SK-N-SH (cell line): ENCODE data around the gene IKBIP. TPM values are rescaled to one million over a fixed set of nuclear protein-coding genes. Genes with fewer than 3 reads are reported as not detected.
"Not testable (repeated sequence)": the region's sequence is repeated elsewhere in the genome, so short reads cannot be mapped to it uniquely, and the experiment has no call there.

Source experiments
- CTCF ChIA-PET: fragments of 300-600, 350-600 bp; formaldehyde crosslinking; extraction: SDS; loops from one replicate; lab custom pipeline; 2021; lab: Yijun Ruan, JAX
- POLR2A ChIA-PET: fragments of 350-600 bp; sonication (Branson Sonifier 250); formaldehyde crosslinking; extraction: SDS; loops from one replicate; lab custom pipeline; 2020; ENCODE audit warnings: antibody characterized with exemption, inconsistent platforms; lab: Yijun Ruan, JAX
- DNase-seq: peaks from one replicate; pipeline ENCODE4 v3.0.0; 2012
- H2AFZ ChIP-seq: fragments of 200-600 bp; sonication (generic); 2 replicates; pipeline ENCODE4 v1.8.1; 2016; ENCODE audit warnings: antibody characterized with exemption, mild to moderate bottlenecking, low read depth
- H3F3A ChIP-seq: fragments of 200-600 bp; sonication (generic); replicated peaks from 2 replicates; pipeline ENCODE3; 2016; ENCODE audit warnings: antibody characterized with exemption, mild to moderate bottlenecking; ENCODE audit not compliant: insufficient read depth
- H3K27ac ChIP-seq, 2 experiments: fragments of 200-500 bp in 1 of 2; fragments of 200-600 bp in 1 of 2; sonication (Bioruptor generic) in 1 of 2; sonication (generic), shearing (Covaris generic) in 1 of 2; 2 replicates each; pipeline versions ENCODE4 v1.5.1 to v1.6.1; 2014 to 2016; ENCODE audit warnings: low read depth in 2 of 2, inconsistent platforms in 1 of 2, low read length in 1 of 2, mild to moderate bottlenecking in 1 of 2, mixed read lengths in 1 of 2
- H3K27me3 ChIP-seq: fragments of 200-600 bp; sonication (generic), shearing (Covaris generic); 2 replicates; pipeline ENCODE4 v1.6.1; 2016; ENCODE audit warnings: mixed run types; ENCODE audit not compliant: insufficient read depth
- H3K36me3 ChIP-seq, 2 experiments: fragments of 200-500 bp in 1 of 2; fragments of 200-600 bp in 1 of 2; sonication (Bioruptor generic) in 1 of 2; sonication (generic) in 1 of 2; replicated peaks in 1 of 2; 2 replicates each; pipeline versions ENCODE3 to v1.5.1; 2014 to 2016; ENCODE audit warnings: low read length in 1 of 2, mild to moderate bottlenecking in 1 of 2; ENCODE audit not compliant: insufficient read depth in 2 of 2, control insufficient read depth in 1 of 2
- H3K4me1 ChIP-seq, 2 experiments: fragments of 200-500 bp in 1 of 2; fragments of 200-600 bp in 1 of 2; sonication (Bioruptor generic) in 1 of 2; sonication (generic), shearing (Covaris generic) in 1 of 2; 2 replicates each; pipeline versions ENCODE4 v1.5.1 to v1.6.1; 2014 to 2016; ENCODE audit warnings: low read depth in 1 of 2, low read length in 1 of 2, mixed run types in 1 of 2; ENCODE audit not compliant: insufficient read depth in 2 of 2, control insufficient read depth in 1 of 2
- H3K4me2 ChIP-seq: fragments of 200-600 bp; sonication (generic), shearing (Covaris generic); 2 replicates; pipeline ENCODE4 v1.6.1; 2017; ENCODE audit warnings: mixed run types
- H3K4me3 ChIP-seq, 2 experiments: fragments of 200-500 bp in 1 of 2; fragments of 200-600 bp in 1 of 2; sonication (Bioruptor generic) in 1 of 2; sonication (generic), shearing (Covaris generic) in 1 of 2; 2 replicates each; pipeline versions ENCODE4 v1.5.1 to v1.8.1; 2014 to 2016; ENCODE audit warnings: low read depth in 2 of 2, inconsistent platforms in 1 of 2, low read length in 1 of 2, mild to moderate bottlenecking in 1 of 2, mixed read lengths in 1 of 2, moderate library complexity in 1 of 2
- H3K79me2 ChIP-seq: fragments of 200-600 bp; sonication (generic); 2 replicates; pipeline ENCODE4 v1.8.1; 2017; ENCODE audit warnings: mild to moderate bottlenecking; ENCODE audit not compliant: insufficient read depth
- H3K9ac ChIP-seq: fragments of 200-600 bp; sonication (generic); 2 replicates; pipeline ENCODE4 v1.6.1; 2017; ENCODE audit warnings: mixed run types
- H3K9me2 ChIP-seq: fragments of 200-600 bp; sonication (generic); 2 replicates; pipeline ENCODE4 v1.6.1; 2017; ENCODE audit warnings: mixed run types
- H3K9me3 ChIP-seq: fragments of 200-600 bp; sonication (generic); 2 replicates; pipeline ENCODE4 v1.6.1; 2017; ENCODE audit warnings: mixed run types, mild to moderate bottlenecking, moderate library complexity
- H4K20me1 ChIP-seq: fragments of 200-600 bp; sonication (generic); 2 replicates; pipeline ENCODE4 v1.6.1; 2017; ENCODE audit warnings: mild to moderate bottlenecking, mixed run types; ENCODE audit not compliant: insufficient read depth
- ELF1 ChIP-seq: IDR thresholded peaks from 2 replicates; pipeline ENCODE4 v1.4.0; 2012
- EP300 ChIP-seq, 2 experiments: IDR thresholded peaks; 2 replicates each; pipeline versions ENCODE4 v1.4.0 to v1.6.1; 2012; ENCODE audit warnings: borderline replicate concordance in 1 of 2, low read depth in 1 of 2, low read length in 1 of 2
- FOSL2 ChIP-seq: IDR thresholded peaks from 2 replicates; pipeline ENCODE4 v1.4.0; 2012; ENCODE audit warnings: low read depth, mild to moderate bottlenecking, moderate library complexity, borderline replicate concordance
- FOXM1 ChIP-seq: IDR thresholded peaks from 2 replicates; pipeline ENCODE4 v1.4.0; 2012; ENCODE audit warnings: low read depth, mild to moderate bottlenecking
- GABPA ChIP-seq: IDR thresholded peaks from 2 replicates; pipeline ENCODE4 v1.4.0; 2012; ENCODE audit warnings: low read depth, mild to moderate bottlenecking
- MEF2A ChIP-seq: IDR thresholded peaks from 2 replicates; pipeline ENCODE4 v1.4.0; 2012; ENCODE audit warnings: low read depth, borderline replicate concordance
- RAD21 ChIP-seq: IDR thresholded peaks from 2 replicates; pipeline ENCODE4 v1.6.1; 2012; ENCODE audit warnings: mild to moderate bottlenecking, low read length
- RCOR1 ChIP-seq: fragments of 150-350 bp; IDR thresholded peaks from 2 replicates; pipeline ENCODE4 v1.6.1; 2017; ENCODE audit warnings: antibody characterized with exemption, low read length
- RFX5 ChIP-seq: IDR thresholded peaks from 2 replicates; pipeline ENCODE4 v1.6.1; 2012; ENCODE audit warnings: mild to moderate bottlenecking, improper control_type of control experiment, low read length
- RXRA ChIP-seq: IDR thresholded peaks from 2 replicates; pipeline ENCODE4 v1.4.0; 2012; ENCODE audit warnings: low read depth, mild to moderate bottlenecking, borderline replicate concordance
- TCF12 ChIP-seq: IDR thresholded peaks from 2 replicates; pipeline ENCODE4 v1.4.0; 2012
- TEAD4 ChIP-seq: IDR thresholded peaks from 2 replicates; pipeline ENCODE4 v1.4.0; 2012; ENCODE audit warnings: mild to moderate bottlenecking, borderline replicate concordance; ENCODE audit not compliant: insufficient read depth
- WGBS: methylation state at CpG from one replicate; pipeline ENCODE4 v1.1.6; 2017; ENCODE audit warnings: low lambda C conversion rate; 5-methylcytosine and 5-hydroxymethylcytosine counted together
- polyA plus RNA-seq, 3 experiments: library from polyadenylated mRNA; depleted of rRNA; stranded (reverse); fragments of >200 nt; gene quantifications; 2 replicates each; pipeline ENCODE4 v1.2.3, GENCODE V29; 2012
- TF ChIP-seq, protein P1 (sequence below): fragments of 200-600 bp; sonication (generic); IDR thresholded peaks from 2 replicates; pipeline ENCODE4 v1.6.1; 2017; ENCODE audit warnings: antibody characterized with exemption, mild to moderate bottlenecking, moderate library complexity
- TF ChIP-seq, protein P2 (sequence below): IDR thresholded peaks from 2 replicates; pipeline ENCODE4 v1.4.0; 2012; ENCODE audit warnings: low read depth
- TF ChIP-seq, protein P3 (sequence below): IDR thresholded peaks from 2 replicates; pipeline ENCODE4; 2012
- TF ChIP-seq, protein P4 (sequence below): IDR thresholded peaks from 2 replicates; pipeline ENCODE4 v1.6.1; 2012; ENCODE audit warnings: mild to moderate bottlenecking, low read depth, low read length, moderate library complexity

The IKBIP gene
- polyA plus RNA-seq, 1 of the 3 experiments (the other 2 are of a cell fraction), result 25.2 TPM

DNA sequence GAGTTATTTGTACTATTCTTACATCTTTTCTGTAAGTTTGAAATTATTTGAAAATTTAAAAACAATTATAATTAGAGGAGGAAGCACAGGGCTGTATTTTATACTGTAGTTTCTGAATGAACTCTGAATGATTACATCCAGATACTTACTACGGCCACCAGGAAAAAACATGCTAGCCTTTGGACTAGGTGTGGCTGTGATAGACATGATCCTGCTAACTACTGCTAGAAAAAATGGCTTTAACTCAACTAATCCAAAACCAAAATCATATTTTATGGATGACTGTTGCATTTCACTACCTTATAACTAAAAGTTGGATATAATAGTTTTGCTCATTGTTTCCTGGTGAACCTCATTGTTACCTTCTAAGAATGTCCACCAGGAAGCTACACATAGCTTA lies 66.2 kb downstream of the IKBIP start:
- TF ChIP-seq TEAD4, result no peak
- TF ChIP-seq GABPA, result no peak
- TF ChIP-seq, protein P1, sequence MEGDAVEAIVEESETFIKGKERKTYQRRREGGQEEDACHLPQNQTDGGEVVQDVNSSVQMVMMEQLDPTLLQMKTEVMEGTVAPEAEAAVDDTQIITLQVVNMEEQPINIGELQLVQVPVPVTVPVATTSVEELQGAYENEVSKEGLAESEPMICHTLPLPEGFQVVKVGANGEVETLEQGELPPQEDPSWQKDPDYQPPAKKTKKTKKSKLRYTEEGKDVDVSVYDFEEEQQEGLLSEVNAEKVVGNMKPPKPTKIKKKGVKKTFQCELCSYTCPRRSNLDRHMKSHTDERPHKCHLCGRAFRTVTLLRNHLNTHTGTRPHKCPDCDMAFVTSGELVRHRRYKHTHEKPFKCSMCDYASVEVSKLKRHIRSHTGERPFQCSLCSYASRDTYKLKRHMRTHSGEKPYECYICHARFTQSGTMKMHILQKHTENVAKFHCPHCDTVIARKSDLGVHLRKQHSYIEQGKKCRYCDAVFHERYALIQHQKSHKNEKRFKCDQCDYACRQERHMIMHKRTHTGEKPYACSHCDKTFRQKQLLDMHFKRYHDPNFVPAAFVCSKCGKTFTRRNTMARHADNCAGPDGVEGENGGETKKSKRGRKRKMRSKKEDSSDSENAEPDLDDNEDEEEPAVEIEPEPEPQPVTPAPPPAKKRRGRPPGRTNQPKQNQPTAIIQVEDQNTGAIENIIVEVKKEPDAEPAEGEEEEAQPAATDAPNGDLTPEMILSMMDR, result no peak
- TF ChIP-seq TCF12, result no peak
- no peak for TF ChIP-seq EP300 (IDR thresholded peaks at IDR 0.05; ENCODE audit: borderline replicate concordance in 1 of 2, low read depth in 1 of 2, low read length in 1 of 2)
- no peak for TF ChIP-seq ELF1
- TF ChIP-seq RAD21, result no peak
- TF ChIP-seq, protein P2, sequence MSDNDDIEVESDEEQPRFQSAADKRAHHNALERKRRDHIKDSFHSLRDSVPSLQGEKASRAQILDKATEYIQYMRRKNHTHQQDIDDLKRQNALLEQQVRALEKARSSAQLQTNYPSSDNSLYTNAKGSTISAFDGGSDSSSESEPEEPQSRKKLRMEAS, result no peak
- TF ChIP-seq RFX5, result no peak
- TF ChIP-seq RXRA, result no peak
- H3K4me1 ChIP-seq, result 0 out of 4 replicates have a peak, but pooled peaks cover 0 to 4% of the 10 kb centered on the region in 2 experiments
- H3K36me3 ChIP-seq, result no peaks in the 10 kb centered on the region
- peaks cover 7% of the 10 kb centered on the region for H3F3A ChIP-seq
- 87% methylated on average over 1 of the region's 1 CpG for WGBS
- no peak overlapping the region for H3K4me3 ChIP-seq
- H3K27ac ChIP-seq, result no peak overlapping the region
- H3K27me3 ChIP-seq, result no peaks in the 10 kb centered on the region
- H2AFZ ChIP-seq, result no peak overlapping the region
- ChIA-PET CTCF (interaction anchor here (1.9 kb wide), 1 partner anchor 11 kb away, joined by 11 read pairs; no protein-coding TSS in a partner anchor), POLR2A (no interaction called here)
- H3K79me2 ChIP-seq, result no peaks in the 10 kb centered on the region
- H3K9me3 ChIP-seq, result no peaks in the 10 kb centered on the region
- no peak for DNase-seq
- no peaks in the 10 kb centered on the region for H3K9me2 ChIP-seq
- H3K9ac ChIP-seq, result no peak overlapping the region
- H3K4me2 ChIP-seq, result no peak overlapping the region
- no peaks in the 10 kb centered on the region for H4K20me1 ChIP-seq

DNA sequence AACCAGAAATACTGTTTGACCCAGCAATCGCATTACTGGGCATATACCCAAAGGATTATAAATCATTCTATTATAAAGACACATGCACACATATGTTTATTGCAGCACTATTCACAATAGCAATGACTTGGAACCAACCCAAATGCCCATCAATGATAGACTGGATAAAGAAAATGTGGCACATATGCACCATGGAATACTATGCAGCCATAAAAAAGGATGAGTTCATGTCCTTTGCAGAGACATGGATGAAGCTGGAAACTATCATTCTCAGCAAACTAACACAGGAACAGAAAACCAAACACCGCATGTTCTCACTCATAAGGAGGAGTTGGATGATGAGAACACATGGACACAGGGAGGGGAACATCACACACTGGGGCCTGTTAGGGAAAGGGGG lies 67.8 kb downstream of the IKBIP start:
- POLR2A ChIA-PET, result not testable (repeated sequence)
- CTCF ChIA-PET, result interaction anchor here (1.9 kb wide), 1 partner anchor 10 kb away, joined by 11 read pairs; no protein-coding TSS in a partner anchor
- WGBS, result 95% methylated on average over 2 of the region's 2 CpGs

DNA sequence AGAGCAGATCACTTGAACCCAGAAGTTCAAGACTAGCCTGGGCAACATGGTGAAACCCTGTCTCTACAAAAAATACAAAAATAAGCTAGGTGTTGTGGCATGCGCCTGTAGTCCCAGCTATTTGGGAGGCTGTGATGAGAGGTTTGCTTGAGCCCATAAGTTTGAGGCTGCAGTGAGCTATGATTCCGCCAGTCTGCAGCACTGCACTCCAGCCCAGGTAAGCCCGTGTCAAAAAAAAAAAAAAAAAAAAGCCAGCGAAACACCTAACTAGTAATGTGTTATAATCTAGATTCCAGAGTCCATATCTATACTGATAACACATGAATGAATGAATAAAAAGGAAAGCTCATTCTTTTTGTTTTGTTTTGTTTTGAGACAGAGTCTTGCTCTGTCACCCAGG lies 69.6 kb downstream of the IKBIP start:
- WGBS, result 92% methylated on average over 4 of the region's 4 CpGs
- ChIA-PET POLR2A (interaction anchor here (0.6 kb wide), 1 partner anchor 19 kb away, joined by 4 read pairs; no protein-coding TSS in a partner anchor), CTCF (interaction anchor here (1.1 to 1.7 kb wide), 2 partner anchors 10 to 79 kb away, joined by 3 to 18 read pairs; no protein-coding TSS in a partner anchor)
- no peak overlapping the region for H3K27ac ChIP-seq
- no peak overlapping the region for H3K9ac ChIP-seq
- H3F3A ChIP-seq, result no peaks in the 10 kb centered on the region
- no peak overlapping the region for H3K4me3 ChIP-seq
- H3K79me2 ChIP-seq, result no peaks in the 10 kb centered on the region
- H4K20me1 ChIP-seq, result no peaks in the 10 kb centered on the region
- DNase-seq, result no peak
- no peaks in the 10 kb centered on the region for H3K9me2 ChIP-seq
- no peak overlapping the region for H3K4me2 ChIP-seq
- H3K36me3 ChIP-seq, result no peaks in the 10 kb centered on the region
- H3K27me3 ChIP-seq, result no peaks in the 10 kb centered on the region
- no peaks in the 10 kb centered on the region for H3K4me1 ChIP-seq
- no peak overlapping the region for H2AFZ ChIP-seq
- no peaks in the 10 kb centered on the region for H3K9me3 ChIP-seq
- TF ChIP-seq FOSL2, result no peak
- TF ChIP-seq MEF2A, result no peak
- TF ChIP-seq RCOR1, result no peak
- no peak for TF ChIP-seq FOXM1
- TF ChIP-seq, protein P3, sequence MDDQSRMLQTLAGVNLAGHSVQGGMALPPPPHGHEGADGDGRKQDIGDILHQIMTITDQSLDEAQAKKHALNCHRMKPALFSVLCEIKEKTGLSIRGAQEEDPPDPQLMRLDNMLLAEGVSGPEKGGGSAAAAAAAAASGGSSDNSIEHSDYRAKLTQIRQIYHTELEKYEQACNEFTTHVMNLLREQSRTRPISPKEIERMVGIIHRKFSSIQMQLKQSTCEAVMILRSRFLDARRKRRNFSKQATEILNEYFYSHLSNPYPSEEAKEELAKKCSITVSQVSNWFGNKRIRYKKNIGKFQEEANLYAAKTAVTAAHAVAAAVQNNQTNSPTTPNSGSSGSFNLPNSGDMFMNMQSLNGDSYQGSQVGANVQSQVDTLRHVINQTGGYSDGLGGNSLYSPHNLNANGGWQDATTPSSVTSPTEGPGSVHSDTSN, result no peak
- TF ChIP-seq, protein P4, sequence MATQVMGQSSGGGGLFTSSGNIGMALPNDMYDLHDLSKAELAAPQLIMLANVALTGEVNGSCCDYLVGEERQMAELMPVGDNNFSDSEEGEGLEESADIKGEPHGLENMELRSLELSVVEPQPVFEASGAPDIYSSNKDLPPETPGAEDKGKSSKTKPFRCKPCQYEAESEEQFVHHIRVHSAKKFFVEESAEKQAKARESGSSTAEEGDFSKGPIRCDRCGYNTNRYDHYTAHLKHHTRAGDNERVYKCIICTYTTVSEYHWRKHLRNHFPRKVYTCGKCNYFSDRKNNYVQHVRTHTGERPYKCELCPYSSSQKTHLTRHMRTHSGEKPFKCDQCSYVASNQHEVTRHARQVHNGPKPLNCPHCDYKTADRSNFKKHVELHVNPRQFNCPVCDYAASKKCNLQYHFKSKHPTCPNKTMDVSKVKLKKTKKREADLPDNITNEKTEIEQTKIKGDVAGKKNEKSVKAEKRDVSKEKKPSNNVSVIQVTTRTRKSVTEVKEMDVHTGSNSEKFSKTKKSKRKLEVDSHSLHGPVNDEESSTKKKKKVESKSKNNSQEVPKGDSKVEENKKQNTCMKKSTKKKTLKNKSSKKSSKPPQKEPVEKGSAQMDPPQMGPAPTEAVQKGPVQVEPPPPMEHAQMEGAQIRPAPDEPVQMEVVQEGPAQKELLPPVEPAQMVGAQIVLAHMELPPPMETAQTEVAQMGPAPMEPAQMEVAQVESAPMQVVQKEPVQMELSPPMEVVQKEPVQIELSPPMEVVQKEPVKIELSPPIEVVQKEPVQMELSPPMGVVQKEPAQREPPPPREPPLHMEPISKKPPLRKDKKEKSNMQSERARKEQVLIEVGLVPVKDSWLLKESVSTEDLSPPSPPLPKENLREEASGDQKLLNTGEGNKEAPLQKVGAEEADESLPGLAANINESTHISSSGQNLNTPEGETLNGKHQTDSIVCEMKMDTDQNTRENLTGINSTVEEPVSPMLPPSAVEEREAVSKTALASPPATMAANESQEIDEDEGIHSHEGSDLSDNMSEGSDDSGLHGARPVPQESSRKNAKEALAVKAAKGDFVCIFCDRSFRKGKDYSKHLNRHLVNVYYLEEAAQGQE, result no peak

More for the DNA sequence above, 67.8 kb downstream of the IKBIP start:
- not testable (repeated sequence) for H4K20me1 ChIP-seq, H3K9ac ChIP-seq, DNase-seq, H3K79me2 ChIP-seq, H3K36me3 ChIP-seq, H3K9me2 ChIP-seq, H3K4me3 ChIP-seq, H3K9me3 ChIP-seq, H3K27ac ChIP-seq, H3K4me2 ChIP-seq, H3K27me3 ChIP-seq, H3F3A ChIP-seq, H3K4me1 ChIP-seq, H2AFZ ChIP-seq
